ENCODE measurements around the gene HECTD1.

The HECTD1 gene

GRCh38 chr14:31125231-31125630, 82.4 kb downstream of the HECTD1 start:
- H3K79me2 ChIP-seq (ENCODE audit: low read length) = no peaks in the 10 kb centered on the region
- H3K36me3 ChIP-seq (replicated peaks; ENCODE audit: insufficient read depth, low read length) = no peaks in the 10 kb centered on the region
- no peak for TF ChIP-seq CTCF (IDR thresholded peaks at IDR 0.05; ENCODE audit: low read length)
- no peak for TF ChIP-seq EZH2phosphoT487 (IDR thresholded peaks at IDR 0.05; ENCODE audit: low read length)
- no peak for TF ChIP-seq EZH2 (optimal IDR thresholded peaks at IDR 0.05; ENCODE audit: low read depth, low read length)

GRCh38 chr14:31124197-31124596, 83.4 kb downstream of the HECTD1 start:
- DNase-seq = no peak
- Histone ChIP-seq H4K20me1 (ENCODE audit: insufficient read depth, low read length) (no peaks in the 10 kb centered on the region), H3K9me3 (replicated peaks; ENCODE audit: insufficient read depth, low read length) (no peaks in the 10 kb centered on the region), H3K4me2 (ENCODE audit: low read depth, low read length) (no peak overlapping the region), H3K79me2 (ENCODE audit: low read length) (no peaks in the 10 kb centered on the region), H3K4me3 (ENCODE audit: low read length) (no peak overlapping the region), H3K36me3 (replicated peaks; ENCODE audit: insufficient read depth, low read length) (no peaks in the 10 kb centered on the region), H3K9me2 (replicated peaks; ENCODE audit: insufficient read depth, low read length) (no peaks in the 10 kb centered on the region), H3K27ac (ENCODE audit: low read length) (no peak overlapping the region), H3F3A (ENCODE audit: insufficient read depth, low read length) (no peaks in the 10 kb centered on the region), H3K27me3 (replicated peaks; ENCODE audit: insufficient read depth, low read length) (no peaks in the 10 kb centered on the region), H3K4me1 (ENCODE audit: low read length) (no peaks in the 10 kb centered on the region), H3K9ac (ENCODE audit: low read length) (no peak overlapping the region), H2AFZ (ENCODE audit: low read length) (no peak overlapping the region)
- TF ChIP-seq CTCF (IDR thresholded peaks at IDR 0.05; ENCODE audit: low read length) (no peak), EZH2phosphoT487 (IDR thresholded peaks at IDR 0.05; ENCODE audit: low read length) (no peak), EZH2 (optimal IDR thresholded peaks at IDR 0.05; ENCODE audit: low read depth, low read length) (no peak)

More at GRCh38 chr14:31125231-31125630, 82.4 kb downstream of the HECTD1 start:
- DNase-seq = no peak
- no peak overlapping the region for H3K9ac ChIP-seq (ENCODE audit: low read length)
- H3K27me3 ChIP-seq (replicated peaks; ENCODE audit: insufficient read depth, low read length) = no peaks in the 10 kb centered on the region
- no peaks in the 10 kb centered on the region for H3K4me1 ChIP-seq (ENCODE audit: low read length)
- no peak overlapping the region for H3K27ac ChIP-seq (ENCODE audit: low read length)
- H3K9me2 ChIP-seq (replicated peaks; ENCODE audit: insufficient read depth, low read length) = no peaks in the 10 kb centered on the region
- H3K4me3 ChIP-seq (ENCODE audit: low read length) = no peak overlapping the region
- H2AFZ ChIP-seq (ENCODE audit: low read length) = no peak overlapping the region
- H3K9me3 ChIP-seq (replicated peaks; ENCODE audit: insufficient read depth, low read length) = no peaks in the 10 kb centered on the region
- no peaks in the 10 kb centered on the region for H3F3A ChIP-seq (ENCODE audit: insufficient read depth, low read length)
- H3K4me2 ChIP-seq (ENCODE audit: low read depth, low read length) = no peak overlapping the region
- H4K20me1 ChIP-seq (ENCODE audit: insufficient read depth, low read length) = no peaks in the 10 kb centered on the region

GRCh38 chr14:31122921-31123320, 84.7 kb downstream of the HECTD1 start:
- Histone ChIP-seq H4K20me1 (ENCODE audit: insufficient read depth, low read length) (no peaks in the 10 kb centered on the region), H3K4me2 (ENCODE audit: low read depth, low read length) (no peak overlapping the region), H3K4me1 (ENCODE audit: low read length) (no peaks in the 10 kb centered on the region), H3K27ac (ENCODE audit: low read length) (no peak overlapping the region), H3K79me2 (ENCODE audit: low read length) (no peaks in the 10 kb centered on the region), H3F3A (ENCODE audit: insufficient read depth, low read length) (no peaks in the 10 kb centered on the region), H3K9me3 (replicated peaks; ENCODE audit: insufficient read depth, low read length) (no peaks in the 10 kb centered on the region), H3K4me3 (ENCODE audit: low read length) (no peak overlapping the region), H3K36me3 (replicated peaks; ENCODE audit: insufficient read depth, low read length) (no peaks in the 10 kb centered on the region), H3K9me2 (replicated peaks; ENCODE audit: insufficient read depth, low read length) (no peaks in the 10 kb centered on the region), H3K9ac (ENCODE audit: low read length) (no peak overlapping the region), H3K27me3 (replicated peaks; ENCODE audit: insufficient read depth, low read length) (no peaks in the 10 kb centered on the region), H2AFZ (ENCODE audit: low read length) (no peak overlapping the region)
- DNase-seq = no peak
- TF ChIP-seq CTCF (IDR thresholded peaks at IDR 0.05; ENCODE audit: low read length) (no peak), EZH2phosphoT487 (IDR thresholded peaks at IDR 0.05; ENCODE audit: low read length) (no peak), EZH2 (optimal IDR thresholded peaks at IDR 0.05; ENCODE audit: low read depth, low read length) (no peak)

Measured in MM.1S (cell line).